Astrocyte of the spinal cord (primary cell): ENCODE results near the gene IQGAP2.

Source experiments
- DNase-seq: peaks from one replicate; pipeline ENCODE4 v3.0.0; 2011; ENCODE audit warnings: low read depth, low spot score
- H3K4me3 ChIP-seq: 2 replicates; pipeline ENCODE4 v1.5.1; 2011; ENCODE audit warnings: low read depth, mild to moderate bottlenecking, low read length, moderate library complexity
- CTCF ChIP-seq: IDR thresholded peaks from 2 replicates; pipeline ENCODE4 v1.5.1; 2012; ENCODE audit warnings: low read depth, mild to moderate bottlenecking, low read length, inconsistent platforms
- in situ Hi-C: cut with HindIII; loops from 2 replicates; pipeline ENCODE4 v1.10.0; 2017; ENCODE audit warnings: low sequenced_read_pairs

The IQGAP2 gene

DNA sequence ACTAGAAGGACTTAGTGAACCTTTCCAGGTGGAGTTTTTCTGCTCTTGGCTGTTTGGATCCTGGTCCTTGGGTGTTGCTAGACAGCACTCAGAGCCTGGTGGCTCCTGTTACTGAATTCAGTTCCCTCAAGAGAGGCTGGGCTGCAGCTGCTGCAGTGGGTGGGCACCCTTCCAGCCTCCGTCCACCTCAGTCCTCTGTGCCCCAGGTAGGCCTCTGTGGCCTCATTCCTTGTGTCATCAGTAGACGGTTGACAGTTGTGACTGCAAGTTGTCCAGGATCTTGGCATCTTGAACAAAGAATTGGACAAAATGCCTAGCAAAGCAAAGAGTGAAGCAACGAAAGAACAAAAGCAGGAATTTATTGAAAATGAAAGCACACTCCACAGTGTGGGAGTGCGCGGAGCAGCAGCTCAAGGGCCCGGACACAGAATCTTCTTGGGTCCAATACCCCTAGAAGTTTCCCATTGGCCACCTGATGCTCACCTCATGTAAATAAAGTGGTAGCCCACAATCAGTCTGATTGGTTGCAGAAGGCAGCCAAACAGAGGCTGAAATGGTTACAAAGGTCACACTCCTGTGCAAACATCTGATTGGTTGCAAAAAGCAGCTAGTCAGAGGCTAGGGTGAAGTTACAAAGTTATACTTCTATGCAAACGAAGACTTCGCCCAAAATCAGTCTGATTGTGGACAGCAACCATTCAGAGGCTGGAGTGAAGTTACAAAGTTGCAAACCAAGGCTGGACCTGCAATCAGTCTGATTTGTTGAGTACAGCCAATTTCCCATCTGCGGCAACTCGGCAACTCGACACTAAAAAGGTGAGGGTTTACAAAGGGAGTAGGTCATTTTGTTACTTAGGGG lies 352.9 kb downstream of the IQGAP2 start:
- TF ChIP-seq CTCF: no peak
- no peak for DNase-seq
- in situ Hi-C loops: no loop called here
- H3K4me3 ChIP-seq: no peak overlapping the region

DNA sequence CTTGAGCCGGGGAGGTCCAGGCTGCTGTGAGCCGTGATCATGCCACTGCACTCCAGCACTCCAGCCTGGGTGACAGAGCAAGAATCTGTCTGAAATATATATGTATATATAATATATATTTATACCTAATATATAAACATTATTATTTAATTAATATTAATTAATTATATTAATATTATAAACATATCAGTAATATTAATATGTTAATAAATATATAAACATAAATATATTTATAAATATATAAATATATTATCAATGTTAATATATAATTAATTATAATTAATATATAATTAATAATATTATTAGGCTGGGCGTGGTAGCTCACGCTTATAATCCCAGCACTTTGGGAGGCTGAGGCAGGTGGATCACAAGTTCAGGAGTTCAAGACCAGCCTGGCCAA lies 354.0 kb downstream of the IQGAP2 start:
- in situ Hi-C loops: no loop called here
- no peak for TF ChIP-seq CTCF
- DNase-seq: no peak
- no peak overlapping the region for H3K4me3 ChIP-seq
